Measurements from ENCODE around the gene KLF2. TPM values are rescaled to one million over a fixed set of nuclear protein-coding genes. Genes with fewer than 3 reads are reported as not detected.

KLF2 gene
- total RNA-seq, 6 experiments from 2014 or later = 26.4 to 36.8 (median 32.4) TPM

DNA sequence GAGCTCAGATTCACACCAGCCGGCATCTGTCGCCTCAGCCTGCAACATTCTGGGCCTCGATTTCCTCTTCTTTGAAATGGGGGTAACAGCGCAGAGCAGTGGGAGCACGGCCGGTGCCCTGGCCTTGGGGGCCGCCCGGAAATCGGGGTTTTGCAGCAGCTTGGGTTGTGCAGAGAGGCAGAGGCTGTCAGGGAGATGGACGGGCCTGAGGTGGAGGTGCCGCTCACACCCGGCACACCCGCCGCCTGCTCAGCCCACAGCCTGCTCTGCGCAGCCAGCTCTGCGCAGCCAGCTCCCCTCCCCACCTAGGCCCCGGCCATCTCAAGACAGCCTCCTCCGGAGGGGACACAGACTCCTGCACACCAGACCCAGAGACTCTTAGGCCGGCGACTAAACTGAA, 10.6 kb downstream of the KLF2 start:
- Mint-ChIP-seq H3K27ac (no peak overlapping the region), H3K36me3 (ENCODE audit: low read depth) (peaks cover 3% of the 10 kb centered on the region), H3K27me3 (ENCODE audit: insufficient read depth) (peaks cover 23% of the 10 kb centered on the region), H3K4me3 (no peak overlapping the region), H3K9me3 (peaks cover 9% of the 10 kb centered on the region), H3K4me1 (ENCODE audit: low read depth) (peaks cover 64% of the 10 kb centered on the region)
- DNase-seq = no peak
- TF ChIP-seq, protein P1, sequence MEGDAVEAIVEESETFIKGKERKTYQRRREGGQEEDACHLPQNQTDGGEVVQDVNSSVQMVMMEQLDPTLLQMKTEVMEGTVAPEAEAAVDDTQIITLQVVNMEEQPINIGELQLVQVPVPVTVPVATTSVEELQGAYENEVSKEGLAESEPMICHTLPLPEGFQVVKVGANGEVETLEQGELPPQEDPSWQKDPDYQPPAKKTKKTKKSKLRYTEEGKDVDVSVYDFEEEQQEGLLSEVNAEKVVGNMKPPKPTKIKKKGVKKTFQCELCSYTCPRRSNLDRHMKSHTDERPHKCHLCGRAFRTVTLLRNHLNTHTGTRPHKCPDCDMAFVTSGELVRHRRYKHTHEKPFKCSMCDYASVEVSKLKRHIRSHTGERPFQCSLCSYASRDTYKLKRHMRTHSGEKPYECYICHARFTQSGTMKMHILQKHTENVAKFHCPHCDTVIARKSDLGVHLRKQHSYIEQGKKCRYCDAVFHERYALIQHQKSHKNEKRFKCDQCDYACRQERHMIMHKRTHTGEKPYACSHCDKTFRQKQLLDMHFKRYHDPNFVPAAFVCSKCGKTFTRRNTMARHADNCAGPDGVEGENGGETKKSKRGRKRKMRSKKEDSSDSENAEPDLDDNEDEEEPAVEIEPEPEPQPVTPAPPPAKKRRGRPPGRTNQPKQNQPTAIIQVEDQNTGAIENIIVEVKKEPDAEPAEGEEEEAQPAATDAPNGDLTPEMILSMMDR (IDR thresholded peaks at IDR 0.05) = no peak

DNA sequence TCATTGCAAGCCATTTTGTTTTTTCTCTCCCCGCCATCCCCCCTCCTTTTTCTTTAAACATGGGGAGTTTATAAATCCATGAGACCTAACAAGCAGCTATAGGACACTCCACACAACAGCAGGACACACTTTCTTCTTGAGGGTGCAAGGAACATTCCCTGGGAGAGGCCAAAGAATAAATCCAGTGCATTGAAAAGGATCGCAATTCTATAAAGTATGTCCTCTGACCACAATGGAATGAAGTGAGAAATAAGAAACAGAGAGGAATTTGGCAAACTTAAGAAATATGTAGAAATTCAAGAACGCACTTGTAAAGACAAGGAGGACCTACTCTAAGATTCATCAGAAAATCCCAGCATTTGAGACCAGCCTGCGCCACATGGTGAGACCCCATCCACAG, 11.9 kb downstream of the KLF2 start:
- peaks cover under 1% of the 10 kb centered on the region; the same call in 1 of the 2 replicates for H3K9me3 Mint-ChIP-seq
- no peaks in the 10 kb centered on the region for H3K36me3 Mint-ChIP-seq (ENCODE audit: low read depth)
- H3K27ac Mint-ChIP-seq = peak overlapping the region; percentile 63
- H3K4me3 Mint-ChIP-seq = peak overlapping the region; percentile 17
- TF ChIP-seq, protein P1 (IDR thresholded peaks at IDR 0.05) = no peak
- H3K27me3 Mint-ChIP-seq (ENCODE audit: insufficient read depth) = peaks cover 11% of the 10 kb centered on the region
- no peak for DNase-seq
- H3K4me1 Mint-ChIP-seq (ENCODE audit: low read depth) = peaks cover 60% of the 10 kb centered on the region

DNA sequence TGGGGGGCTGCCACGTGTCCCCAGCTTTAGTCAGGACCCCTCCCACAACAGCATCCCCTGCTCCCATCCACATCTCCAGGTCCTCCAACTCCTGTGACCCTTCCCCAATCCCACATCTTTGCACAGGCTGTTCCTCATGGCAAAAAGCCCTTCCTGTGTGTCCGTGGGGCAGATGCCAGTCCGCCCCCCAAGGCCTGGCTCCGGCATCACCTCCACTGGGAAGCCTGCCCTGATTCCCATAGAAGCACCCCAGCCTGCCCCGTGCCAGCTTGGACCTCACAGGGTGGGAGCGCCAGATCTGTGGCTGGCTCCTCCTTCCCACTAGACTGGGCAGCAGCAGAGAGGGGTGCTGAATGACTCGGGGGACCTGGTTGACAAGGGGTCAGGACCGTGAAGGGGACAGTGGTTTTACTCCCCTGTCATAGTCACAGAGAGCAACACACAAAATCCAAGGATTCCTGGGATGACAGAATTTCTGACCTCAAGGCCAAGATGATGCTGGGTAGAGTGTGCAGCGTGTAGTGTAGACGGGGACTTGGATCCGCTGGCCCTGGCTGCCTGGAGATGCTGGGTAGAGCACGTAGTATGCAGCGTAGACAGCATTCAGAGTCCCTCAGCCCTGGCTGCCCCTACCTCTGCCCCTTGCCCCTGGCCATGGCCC, 13.3 kb downstream of the KLF2 start:
- no peak for DNase-seq
- Mint-ChIP-seq H3K9me3 (no peaks in the 10 kb centered on the region), H3K4me3 (0 out of 2 replicates have a peak overlapping the region, but pooled peaks have one; percentile 3), H3K4me1 (ENCODE audit: low read depth) (peaks cover 64% of the 10 kb centered on the region), H3K27ac (peak overlapping the region; percentile 93), H3K36me3 (ENCODE audit: low read depth) (no peaks in the 10 kb centered on the region), H3K27me3 (ENCODE audit: insufficient read depth) (peaks cover under 1% of the 10 kb centered on the region)
- TF ChIP-seq, protein P1 (IDR thresholded peaks at IDR 0.05) = no peak

DNA sequence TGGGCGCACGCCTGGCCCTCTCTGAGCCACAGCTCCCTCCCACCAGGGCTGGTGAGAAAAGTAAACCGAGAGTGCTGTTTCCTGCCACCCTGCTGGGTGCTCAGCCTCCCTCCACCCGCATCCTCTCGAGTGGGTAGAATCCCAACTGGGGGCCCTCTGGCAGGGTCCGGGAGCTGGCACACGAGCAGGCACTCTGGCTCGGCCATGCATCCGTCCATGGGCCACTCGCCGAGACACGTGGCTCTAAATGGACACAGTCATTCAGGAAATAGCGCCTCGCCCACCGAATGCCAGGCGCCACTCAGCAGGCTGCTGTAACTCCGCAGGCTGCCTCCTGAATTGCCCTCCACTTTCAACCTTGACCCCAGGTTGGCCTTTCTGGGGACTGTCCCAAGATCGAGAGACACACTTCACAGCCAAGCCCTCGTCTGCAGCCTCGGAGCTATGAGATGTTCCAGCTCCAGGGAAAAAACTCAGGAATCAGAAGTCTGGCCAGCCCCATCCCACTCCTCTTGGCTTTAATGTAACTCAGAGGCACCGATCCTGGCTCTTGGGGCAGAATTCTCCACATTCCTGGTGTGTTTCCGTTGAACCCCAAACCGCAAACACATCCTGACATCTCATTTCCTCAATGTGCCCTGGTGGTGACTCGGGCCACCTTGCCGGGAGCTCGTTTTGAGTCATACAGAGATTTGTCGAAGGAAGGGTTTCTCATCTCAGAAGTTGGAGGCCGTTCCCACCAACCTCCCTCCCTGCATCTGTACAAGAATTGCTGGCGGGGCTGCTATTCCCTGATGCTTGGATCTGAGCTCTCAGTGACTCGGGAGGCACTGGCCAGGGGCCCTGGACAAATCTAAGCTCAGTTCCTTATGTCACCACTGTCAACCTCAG, 14.1 kb downstream of the KLF2 start:
- Mint-ChIP-seq H3K9me3 (no peaks in the 10 kb centered on the region), H3K4me1 (ENCODE audit: low read depth) (peaks cover 64% of the 10 kb centered on the region), H3K4me3 (peak overlapping the region; percentile 78), H3K27me3 (ENCODE audit: insufficient read depth) (no peaks in the 10 kb centered on the region; the same call in 1 of the 2 replicates), H3K27ac (peak overlapping the region; percentile 93), H3K36me3 (ENCODE audit: low read depth) (no peaks in the 10 kb centered on the region)
- TF ChIP-seq, protein P1 (IDR thresholded peaks at IDR 0.05) = peak; percentile 55
- peak; percentile 93 for DNase-seq

DNA sequence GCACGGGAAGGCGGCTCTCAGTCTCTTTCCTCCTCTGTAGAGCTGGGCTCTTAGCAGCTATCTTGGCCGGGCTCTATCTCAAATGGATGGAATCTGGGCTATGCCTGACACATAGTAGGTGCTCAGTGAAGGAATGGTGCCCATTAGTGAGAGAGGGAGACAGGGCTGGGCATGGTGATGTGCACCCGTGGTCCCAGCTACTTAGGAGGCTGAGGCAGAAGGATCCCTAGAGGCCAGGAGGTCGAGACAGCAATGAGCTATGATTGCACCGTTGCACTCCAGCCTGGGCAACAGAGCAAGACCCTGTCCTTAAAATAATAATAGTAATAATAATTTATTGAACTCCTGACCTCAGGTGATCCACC, 14.7 kb downstream of the KLF2 start:
- TF ChIP-seq, protein P1 (IDR thresholded peaks at IDR 0.05) = no peak
- peak overlapping the region; percentile 78 for H3K4me3 Mint-ChIP-seq
- peak overlapping the region; percentile 93 for H3K27ac Mint-ChIP-seq
- no peaks in the 10 kb centered on the region; the same call in 1 of the 2 replicates for H3K27me3 Mint-ChIP-seq (ENCODE audit: insufficient read depth)
- DNase-seq = no peak
- H3K36me3 Mint-ChIP-seq (ENCODE audit: low read depth) = no peaks in the 10 kb centered on the region
- peaks cover 61% of the 10 kb centered on the region for H3K4me1 Mint-ChIP-seq (ENCODE audit: low read depth)
- H3K9me3 Mint-ChIP-seq = no peaks in the 10 kb centered on the region
